HAP-1 (cell line): ENCODE results near the gene SLC5A1.

Source experiments
- DNase-seq, 2 experiments: peaks; one replicate each; pipeline ENCODE4 v3.0.0-alpha.2; 2016 to 2020; ENCODE audit warnings: low spot score in 2 of 2
- H3K27me3 ChIP-seq: fragments of 250-450 bp; sonication (Bioruptor Pico); 2 replicates; pipeline ENCODE4 v1.5.1; 2020; ENCODE audit warnings: low read depth, mild to moderate bottlenecking, moderate library complexity
- H3K36me3 ChIP-seq: fragments of 250-450 bp; sonication (Bioruptor Pico); replicated peaks from 2 replicates; pipeline ENCODE4 v1.5.1; 2020; ENCODE audit warnings: mild to moderate bottlenecking
- H3K4me1 ChIP-seq: fragments of 250-450 bp; sonication (Bioruptor Pico); 2 replicates; pipeline ENCODE4 v1.5.1; 2020; ENCODE audit warnings: mild to moderate bottlenecking
- H3K4me3 ChIP-seq: fragments of 250-450 bp; sonication (Bioruptor Pico); 2 replicates; pipeline ENCODE4 v1.5.1; 2020; ENCODE audit warnings: mild to moderate bottlenecking, moderate library complexity
- H3K9me3 ChIP-seq: fragments of 250-450 bp; sonication (Bioruptor Pico); 2 replicates; pipeline ENCODE4 v1.5.1; 2020; ENCODE audit warnings: mild to moderate bottlenecking, moderate library complexity
- in situ Hi-C: fragments of 300-500 bp; cut with MboI; formaldehyde crosslinking; loops from 3 replicates; pipeline ENCODE4 v1.14.3; 2020; ENCODE audit warnings: low sequenced_read_pairs, inconsistent platforms, mixed read lengths

Gene SLC5A1

DNA sequence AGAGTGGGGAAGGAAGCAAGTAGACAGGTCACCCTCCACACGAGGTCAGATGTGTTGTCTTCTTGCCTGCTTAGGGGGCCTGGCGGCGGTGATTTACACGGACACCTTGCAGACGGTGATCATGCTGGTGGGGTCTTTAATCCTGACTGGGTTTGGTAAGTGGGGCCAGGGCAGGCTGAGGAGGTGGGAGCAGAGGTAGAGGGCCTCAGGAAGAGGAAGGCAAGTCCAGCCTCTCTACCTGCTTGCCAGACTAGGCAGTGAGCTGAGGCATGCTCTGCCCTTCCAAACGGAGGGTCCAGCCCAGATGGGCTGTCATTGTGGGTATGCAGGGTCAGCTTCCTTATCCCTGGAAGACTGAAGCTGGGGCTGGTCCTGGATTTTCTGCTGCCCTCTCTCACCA, 39.9 kb downstream of the SLC5A1 start:
- in situ Hi-C loops, result loop anchor here (10.0 kb wide), 1 partner anchor 108 kb away; no protein-coding TSS in a partner anchor
- no peak overlapping the region for H3K4me3 ChIP-seq
- H3K4me1 ChIP-seq, result no peaks in the 10 kb centered on the region
- no peaks in the 10 kb centered on the region for H3K9me3 ChIP-seq
- no peak for DNase-seq
- H3K36me3 ChIP-seq, result no peaks in the 10 kb centered on the region
- peaks cover 8% of the 10 kb centered on the region for H3K27me3 ChIP-seq

DNA sequence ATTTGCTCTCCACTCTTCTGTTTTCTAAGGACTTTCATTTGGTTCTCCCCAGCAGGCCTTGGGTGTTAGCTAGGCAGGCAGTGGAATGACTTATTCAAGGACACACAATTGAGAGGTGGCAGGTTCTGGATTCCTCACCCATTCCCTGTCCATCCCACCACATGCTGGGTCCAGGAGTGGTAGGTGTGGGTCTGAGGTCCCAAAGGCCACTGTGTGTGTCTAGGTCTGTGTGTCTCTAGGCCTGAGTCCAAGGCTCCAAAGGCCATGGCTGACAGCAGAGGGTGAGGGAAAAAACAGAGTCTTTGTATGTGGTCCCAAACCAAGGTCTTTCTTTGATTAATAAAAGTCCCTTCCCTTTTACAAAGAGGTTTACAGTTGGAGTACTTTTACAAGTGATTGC, 40.8 kb downstream of the SLC5A1 start:
- no peak for DNase-seq
- in situ Hi-C loops, result loop anchor here (10.0 kb wide), 1 partner anchor 109 kb away; no protein-coding TSS in a partner anchor
- no peaks in the 10 kb centered on the region for H3K36me3 ChIP-seq
- H3K4me1 ChIP-seq, result no peaks in the 10 kb centered on the region
- H3K27me3 ChIP-seq, result peaks cover 11% of the 10 kb centered on the region
- no peaks in the 10 kb centered on the region for H3K9me3 ChIP-seq
- H3K4me3 ChIP-seq, result no peak overlapping the region

GRCh38 chr22:32088084-32088483, 45.0 kb downstream of the SLC5A1 start:
- peaks cover 11% of the 10 kb centered on the region for H3K27me3 ChIP-seq
- in situ Hi-C loops, result loop anchor here (10.0 kb wide), 1 partner anchor 113 kb away; no protein-coding TSS in a partner anchor
- no peak overlapping the region for H3K4me3 ChIP-seq
- no peaks in the 10 kb centered on the region for H3K4me1 ChIP-seq
- H3K9me3 ChIP-seq, result no peaks in the 10 kb centered on the region
- no peaks in the 10 kb centered on the region for H3K36me3 ChIP-seq
- no peak for DNase-seq

DNA sequence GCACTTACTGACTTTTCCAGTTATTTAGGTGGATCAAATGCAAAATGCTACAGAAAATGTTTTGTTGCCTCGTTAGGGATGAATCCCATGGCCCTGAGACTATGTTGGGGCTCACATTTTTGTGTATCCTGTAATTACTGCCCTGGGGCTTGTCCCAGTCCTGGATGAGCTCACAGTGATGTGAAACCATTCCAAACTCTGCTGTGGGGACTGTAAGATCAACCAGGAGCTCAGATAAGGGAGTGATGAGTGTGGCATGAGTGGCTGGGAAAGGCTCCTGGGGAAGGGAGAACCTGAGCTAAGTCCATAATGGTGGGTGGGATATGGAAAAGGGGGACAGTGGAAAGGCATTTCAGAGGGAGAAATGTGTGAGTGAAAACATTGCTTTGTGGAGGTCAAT, 54.0 kb downstream of the SLC5A1 start:
- Histone ChIP-seq H3K4me1 (no peaks in the 10 kb centered on the region), H3K36me3 (no peaks in the 10 kb centered on the region), H3K9me3 (no peaks in the 10 kb centered on the region), H3K27me3 (peaks cover 3% of the 10 kb centered on the region; the same call in 1 of the 2 replicates), H3K4me3 (no peak overlapping the region)
- in situ Hi-C loops, result no loop called here
- no peak for DNase-seq

DNA sequence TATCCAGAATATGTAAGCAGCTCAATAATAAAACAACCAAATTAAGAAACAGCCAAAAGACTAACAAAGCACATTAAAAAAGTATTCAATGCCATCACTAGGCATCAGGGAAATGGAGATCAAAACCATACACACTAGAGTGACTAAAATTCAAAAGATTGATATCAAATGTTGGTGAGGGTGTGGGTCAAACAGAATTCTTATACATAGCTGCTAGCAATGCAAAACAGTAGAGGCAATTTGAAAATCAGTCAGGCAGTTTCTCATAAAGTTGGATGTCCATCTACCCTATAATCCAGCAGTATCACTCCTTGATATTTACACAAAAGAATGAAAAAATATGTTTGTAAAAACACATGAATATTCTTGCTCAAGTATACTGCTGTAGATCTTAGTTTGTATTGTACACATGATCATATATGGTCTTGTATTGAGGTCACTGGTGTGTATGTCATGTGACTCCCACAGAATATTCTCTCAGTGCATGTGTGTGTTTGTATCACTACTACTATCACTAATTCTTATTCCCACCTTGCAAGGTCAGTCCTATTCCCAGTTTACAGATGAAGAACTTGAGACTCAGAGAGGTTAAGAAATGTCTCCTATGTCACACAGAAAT, 54.9 kb downstream of the SLC5A1 start:
- Histone ChIP-seq H3K4me3 (no peak overlapping the region), H3K9me3 (no peaks in the 10 kb centered on the region), H3K4me1 (no peaks in the 10 kb centered on the region), H3K27me3 (peaks cover 3% of the 10 kb centered on the region; the same call in 1 of the 2 replicates), H3K36me3 (no peaks in the 10 kb centered on the region)
- in situ Hi-C loops, result no loop called here
- DNase-seq, result no peak

GRCh38 chr22:32100711-32101110, 57.6 kb downstream of the SLC5A1 start:
- no peaks in the 10 kb centered on the region for H3K4me1 ChIP-seq
- in situ Hi-C loops, result no loop called here
- DNase-seq, result no peak
- no peaks in the 10 kb centered on the region for H3K9me3 ChIP-seq
- no peaks in the 10 kb centered on the region for H3K27me3 ChIP-seq
- no peak overlapping the region for H3K4me3 ChIP-seq
- no peaks in the 10 kb centered on the region for H3K36me3 ChIP-seq

- Histone ChIP-seq H3K4me1 (no peaks in the 10 kb centered on the region), H3K36me3 (no peaks in the 10 kb centered on the region), H3K9me3 (no peaks in the 10 kb centered on the region), H3K4me3 (no peak overlapping the region), H3K27me3 (0 out of 2 replicates have a peak, but pooled peaks cover 3% of the 10 kb centered on the region)
- DNase-seq, result no peak
- in situ Hi-C loops, result no loop called here
These were observed 60.7 kb downstream of the SLC5A1 start for GRCh38 chr22:32103658-32104315.

DNA sequence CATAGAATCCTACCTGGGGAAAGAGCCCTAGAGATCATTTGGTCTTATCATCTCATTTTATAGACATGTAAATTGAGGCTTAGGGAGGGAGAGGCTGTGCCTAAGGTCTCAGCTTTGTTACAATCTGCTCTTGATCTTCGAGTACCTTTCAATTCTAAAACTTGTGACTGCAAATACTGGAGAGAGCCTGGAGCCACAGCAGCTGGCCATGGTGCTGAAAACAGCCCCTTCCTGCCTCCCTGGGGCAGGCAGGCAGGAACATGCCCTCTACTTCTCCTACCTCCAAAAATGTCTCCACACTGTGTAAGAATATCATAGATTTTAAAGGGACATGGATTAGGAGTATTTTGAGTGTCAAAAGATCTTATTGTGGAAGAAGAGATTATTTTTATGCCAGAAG, 63.9 kb downstream of the SLC5A1 start:
- Histone ChIP-seq H3K36me3 (no peaks in the 10 kb centered on the region), H3K27me3 (0 out of 2 replicates have a peak, but pooled peaks cover 8% of the 10 kb centered on the region), H3K4me3 (no peak overlapping the region), H3K9me3 (no peaks in the 10 kb centered on the region), H3K4me1 (no peaks in the 10 kb centered on the region)
- peak in 1 of 2 experiments; percentile 46 for DNase-seq
- in situ Hi-C loops, result no loop called here

- Histone ChIP-seq H3K36me3 (no peaks in the 10 kb centered on the region), H3K27me3 (peaks cover 23% of the 10 kb centered on the region), H3K4me1 (no peaks in the 10 kb centered on the region), H3K4me3 (no peak overlapping the region), H3K9me3 (no peaks in the 10 kb centered on the region)
- in situ Hi-C loops, result no loop called here
- DNase-seq, result no peak
These were observed 69.3 kb downstream of the SLC5A1 start for GRCh38 chr22:32112380-32112779.

DNA sequence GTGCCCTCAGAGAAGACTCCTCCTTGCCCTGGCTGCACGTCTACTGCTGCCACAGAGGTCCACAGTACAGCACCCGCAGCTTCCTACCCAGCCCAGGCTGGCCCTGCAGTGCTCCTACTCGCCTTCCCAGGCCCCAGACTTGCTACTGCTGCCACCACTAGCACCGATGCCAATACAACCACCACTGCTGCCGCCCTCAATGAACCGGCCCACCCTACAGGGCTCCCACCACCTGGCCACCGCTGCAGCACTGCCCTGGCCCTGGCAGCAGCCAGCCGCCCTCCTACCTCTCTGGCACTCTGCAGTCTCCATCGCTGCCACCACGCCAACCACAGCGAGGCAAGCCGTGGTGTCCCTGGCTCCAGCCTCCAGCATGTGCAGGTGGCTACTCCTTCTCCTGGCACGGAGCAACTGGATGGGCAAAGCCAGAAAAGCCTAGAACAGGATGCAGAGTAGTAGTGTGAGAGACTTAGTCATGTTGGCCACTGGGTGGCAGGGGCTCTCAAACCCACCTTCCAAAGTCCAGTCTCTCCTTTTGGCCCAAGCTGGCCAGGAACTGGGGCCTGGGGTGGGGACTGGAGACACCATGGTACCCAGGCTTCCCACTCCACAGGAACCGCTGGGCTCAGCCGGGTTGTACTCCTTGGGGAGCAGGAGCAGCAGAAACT, 76.6 kb downstream of the SLC5A1 start:
- in situ Hi-C loops, result no loop called here
- Histone ChIP-seq H3K4me1 (no peaks in the 10 kb centered on the region), H3K36me3 (no peaks in the 10 kb centered on the region), H3K4me3 (no peak overlapping the region), H3K9me3 (no peaks in the 10 kb centered on the region), H3K27me3 (peaks cover 14% of the 10 kb centered on the region)
- no peak for DNase-seq

- DNase-seq, result no peak
- Histone ChIP-seq H3K9me3 (no peaks in the 10 kb centered on the region), H3K36me3 (no peaks in the 10 kb centered on the region)
These were observed 77.5 kb downstream of the SLC5A1 start for GRCh38 chr22:32120603-32121002.

DNA sequence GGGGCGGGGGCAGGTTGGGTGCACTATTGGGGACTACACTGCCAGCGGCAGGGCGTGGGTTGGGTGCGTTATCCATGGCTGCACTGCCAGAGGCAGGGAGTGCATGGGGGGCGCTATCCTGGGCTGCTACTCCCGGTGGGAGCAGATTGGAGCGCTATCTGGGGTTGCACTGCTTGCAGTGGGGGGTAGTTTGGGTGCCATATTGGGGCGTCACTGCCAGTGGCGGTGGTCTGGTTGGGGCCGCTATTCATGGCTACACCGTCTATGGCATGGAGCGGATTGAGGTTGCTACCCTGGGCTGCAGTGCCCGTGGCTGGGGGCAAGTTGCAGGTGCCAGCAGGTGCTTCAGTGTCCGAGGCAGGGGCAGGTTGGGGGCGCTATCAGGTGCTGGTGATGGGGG, 79.8 kb downstream of the SLC5A1 start:
- Histone ChIP-seq H3K4me1 (no peaks in the 10 kb centered on the region), H3K36me3 (no peaks in the 10 kb centered on the region), H3K9me3 (no peaks in the 10 kb centered on the region), H3K27me3 (no peaks in the 10 kb centered on the region), H3K4me3 (no peak overlapping the region)
- no peak for DNase-seq
- in situ Hi-C loops, result no loop called here

More at GRCh38 chr22:32120603-32121002, 77.5 kb downstream of the SLC5A1 start:
- in situ Hi-C loops, result no loop called here
- no peak overlapping the region for H3K4me3 ChIP-seq
- 0 out of 2 replicates have a peak, but pooled peaks cover 7% of the 10 kb centered on the region for H3K27me3 ChIP-seq
- H3K4me1 ChIP-seq, result no peaks in the 10 kb centered on the region

DNA sequence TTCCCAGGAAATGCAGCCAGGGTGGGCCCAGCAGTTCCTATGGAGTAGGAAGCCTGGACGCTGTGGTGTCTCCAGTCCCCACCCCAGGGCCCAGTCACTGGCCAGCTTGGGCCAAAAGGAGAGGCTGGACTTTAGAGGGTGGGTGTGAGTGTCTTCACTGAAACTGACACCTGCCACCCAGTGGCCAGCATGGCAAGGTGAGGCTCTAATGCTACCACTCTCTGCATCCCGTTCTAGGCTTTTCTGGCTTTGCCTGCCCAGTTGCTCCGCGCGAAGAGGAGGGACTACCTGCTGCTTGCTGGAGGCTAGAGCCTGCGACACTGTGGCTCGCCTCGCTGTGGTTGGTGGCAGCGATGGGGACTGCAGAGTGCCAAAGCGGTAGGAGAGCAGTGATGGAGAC, 80.6 kb downstream of the SLC5A1 start:
- Histone ChIP-seq H3K36me3 (no peaks in the 10 kb centered on the region), H3K4me1 (no peaks in the 10 kb centered on the region), H3K4me3 (no peak overlapping the region), H3K9me3 (no peaks in the 10 kb centered on the region), H3K27me3 (no peaks in the 10 kb centered on the region)
- no peak for DNase-seq
- in situ Hi-C loops, result no loop called here

DNA sequence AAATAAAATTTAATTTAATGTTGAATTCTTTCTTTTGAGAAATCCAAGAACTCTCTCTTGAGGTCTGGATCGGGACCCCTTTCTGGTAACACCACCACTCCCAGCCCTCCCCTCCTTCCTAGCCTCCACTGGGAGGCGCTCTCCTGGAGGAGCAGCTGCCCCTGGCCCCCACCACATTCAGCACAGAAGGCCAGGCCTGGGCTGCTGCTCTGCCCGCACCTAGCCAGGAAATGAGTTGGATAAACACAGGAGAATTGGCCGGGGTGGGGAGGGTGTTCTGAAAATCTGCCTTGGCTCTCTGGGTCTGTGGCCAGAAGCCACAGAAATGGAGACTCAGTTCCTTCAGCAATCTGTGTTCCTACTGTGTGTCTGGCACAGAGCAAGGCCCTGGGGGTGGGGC, 84.8 kb downstream of the SLC5A1 start:
- Histone ChIP-seq H3K9me3 (no peaks in the 10 kb centered on the region), H3K4me1 (no peaks in the 10 kb centered on the region), H3K27me3 (no peaks in the 10 kb centered on the region), H3K36me3 (no peaks in the 10 kb centered on the region), H3K4me3 (no peak overlapping the region)
- in situ Hi-C loops, result no loop called here
- no peak for DNase-seq
